Neuronal stem cell (in vitro differentiated cells): Measurements from ENCODE around the gene NDUFC1.
"Not testable (repeated sequence)": the region's sequence is repeated elsewhere in the genome, so short reads cannot be mapped to it uniquely, and the experiment has no call there.

Experiments
- DNase-seq: peaks from one replicate; pipeline ENCODE4 v3.0.0-alpha.2; 2013; ENCODE audit warnings: low spot score
- H2AFZ ChIP-seq: one replicate; pipeline ENCODE4 v1.6.1; 2013; ENCODE audit warnings: mild to moderate bottlenecking, low read length, inconsistent platforms
- H2AK5ac ChIP-seq: 2 replicates; pipeline ENCODE4 v1.6.1; 2013; ENCODE audit warnings: low read depth, mild to moderate bottlenecking, inconsistent platforms, low read length, moderate library complexity, mixed read lengths
- H2BK120ac ChIP-seq: 2 replicates; pipeline ENCODE4 v1.6.1; 2013; ENCODE audit warnings: low read depth, mild to moderate bottlenecking, inconsistent platforms, low read length, moderate library complexity, mixed read lengths
- H2BK12ac ChIP-seq: one replicate; pipeline ENCODE4 v1.6.1; 2013; ENCODE audit warnings: low read length, inconsistent platforms
- H2BK15ac ChIP-seq: 2 replicates; pipeline ENCODE4 v1.6.1; 2013; ENCODE audit warnings: mild to moderate bottlenecking, low read length, inconsistent platforms, mixed read lengths
- H2BK5ac ChIP-seq: one replicate; pipeline ENCODE4 v1.6.1; 2013; ENCODE audit warnings: inconsistent platforms, mild to moderate bottlenecking, low read length, moderate library complexity
- H3K14ac ChIP-seq: one replicate; pipeline ENCODE4 v1.6.1; 2013; ENCODE audit warnings: low read length, inconsistent platforms
- H3K18ac ChIP-seq: 2 replicates; pipeline ENCODE4 v1.6.1; 2013; ENCODE audit warnings: low read length, inconsistent platforms
- H3K23ac ChIP-seq: 2 replicates; pipeline ENCODE4 v1.6.1; 2013; ENCODE audit warnings: low read depth, mild to moderate bottlenecking, mixed read lengths, low read length, inconsistent platforms; ENCODE audit not compliant: poor library complexity
- H3K27ac ChIP-seq: replicated peaks from 3 replicates; pipeline ENCODE4 v1.5.1; 2013; ENCODE audit warnings: low read length, inconsistent platforms
- H3K27me3 ChIP-seq, 3 experiments: 2 replicates each; pipeline ENCODE4 v1.6.1; 2013; ENCODE audit warnings: low read length in 3 of 3, mild to moderate bottlenecking in 2 of 3, inconsistent platforms in 1 of 3, low read depth in 1 of 3, mixed read lengths in 1 of 3, moderate library complexity in 1 of 3; ENCODE audit not compliant: control insufficient read depth in 3 of 3, insufficient read depth in 3 of 3
- H3K36me3 ChIP-seq, 2 donors: replicated peaks in 1 of 2; 2 replicates each; pipeline ENCODE4 v1.6.1; 2013; ENCODE audit warnings: low read length in 2 of 2; ENCODE audit not compliant: control insufficient read depth in 2 of 2, insufficient read depth in 2 of 2
- H3K4ac ChIP-seq: 2 replicates; pipeline ENCODE4 v1.6.1; 2013; ENCODE audit warnings: inconsistent platforms, mild to moderate bottlenecking, low read length, moderate library complexity
- H3K4me1 ChIP-seq, 2 donors: 1 replicate in 1 of 2; 2 replicates in 1 of 2; pipeline ENCODE4 v1.6.1; 2013; ENCODE audit warnings: low read length in 2 of 2, low read depth in 1 of 2; ENCODE audit not compliant: control insufficient read depth in 2 of 2, insufficient read depth in 1 of 2
- H3K4me2 ChIP-seq: one replicate; pipeline ENCODE4 v1.6.1; 2013; ENCODE audit warnings: mild to moderate bottlenecking, low read length, inconsistent platforms; ENCODE audit not compliant: insufficient read depth, poor library complexity, severe bottlenecking
- H3K4me3 ChIP-seq, 2 donors: 2 replicates each; pipeline ENCODE4 v1.5.1; 2013; ENCODE audit warnings: low read length in 2 of 2, mild to moderate bottlenecking in 2 of 2, inconsistent platforms in 1 of 2, moderate library complexity in 1 of 2
- H3K79me1 ChIP-seq: one replicate; pipeline ENCODE4 v1.6.1; 2013; ENCODE audit warnings: low read depth, mild to moderate bottlenecking, inconsistent platforms, low read length, moderate library complexity
- H3K9ac ChIP-seq: one replicate; pipeline ENCODE4 v1.6.1; 2013; ENCODE audit warnings: mild to moderate bottlenecking, low read depth, low read length, inconsistent platforms; ENCODE audit not compliant: poor library complexity
- H3K9me3 ChIP-seq, 2 donors: replicated peaks in 1 of 2; 2 replicates each; pipeline versions ENCODE3 to v1.6.1; 2013; ENCODE audit warnings: low read length in 2 of 2, mild to moderate bottlenecking in 2 of 2, inconsistent platforms in 1 of 2, low read depth in 1 of 2, mixed read lengths in 1 of 2, moderate library complexity in 1 of 2; ENCODE audit not compliant: control insufficient read depth in 2 of 2, insufficient read depth in 1 of 2
- H4K8ac ChIP-seq: one replicate; pipeline ENCODE4 v1.6.1; 2013; ENCODE audit warnings: low read depth, mild to moderate bottlenecking, inconsistent platforms, low read length, moderate library complexity
- H4K91ac ChIP-seq: one replicate; pipeline ENCODE4 v1.6.1; 2013; ENCODE audit warnings: low read length, low read depth, mild to moderate bottlenecking, inconsistent platforms; ENCODE audit not compliant: poor library complexity
- WGBS, 2 donors: extraction: QIAGEN DNeasy Blood & Tissue Kit; methylation state at CpG; one replicate each; pipeline ENCODE4 v1.1.7; 2013; ENCODE audit warnings: missing lambda C conversion rate in 2 of 2, mixed read lengths in 1 of 2; ENCODE audit not compliant: insufficient read length in 2 of 2, insufficient replicate concordance in 1 of 2; ENCODE audit errors: extremely low coverage in 2 of 2; 5-methylcytosine and 5-hydroxymethylcytosine counted together

Gene NDUFC1

DNA sequence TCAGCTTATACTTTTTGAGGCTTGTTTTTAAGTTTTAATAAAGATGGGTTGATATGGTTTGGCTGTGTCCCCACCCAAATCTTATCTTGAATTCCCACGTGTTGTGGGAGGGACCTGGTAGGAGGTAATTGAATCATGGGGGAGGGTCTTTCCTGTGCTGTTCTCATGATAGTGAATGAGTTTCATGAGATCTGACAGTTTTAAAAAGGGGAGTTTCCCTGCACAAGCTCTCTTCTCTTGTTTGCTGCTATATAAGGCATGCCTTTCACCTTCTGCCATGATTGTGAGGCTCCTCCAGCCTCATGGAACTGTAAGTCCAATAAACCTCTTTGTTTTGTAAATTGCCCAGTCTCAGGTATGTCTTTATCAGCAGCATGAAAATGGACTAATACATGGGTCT lies 19.8 kb upstream of the NDUFC1 start:
- not testable (repeated sequence) for H2AK5ac ChIP-seq, DNase-seq, H3K79me1 ChIP-seq, H2BK15ac ChIP-seq, H2BK12ac ChIP-seq, H4K91ac ChIP-seq, H3K9ac ChIP-seq, H4K8ac ChIP-seq, H3K4ac ChIP-seq, H2BK120ac ChIP-seq, H3K18ac ChIP-seq, H3K27ac ChIP-seq, H2AFZ ChIP-seq, H2BK5ac ChIP-seq, H3K4me2 ChIP-seq, H3K27me3 ChIP-seq, H3K14ac ChIP-seq, H3K23ac ChIP-seq, H3K4me1 ChIP-seq, H3K4me3 ChIP-seq
- peaks cover 0 to 11% of the 10 kb centered on the region in 2 donors for H3K9me3 ChIP-seq
- H3K36me3 ChIP-seq, result peaks cover 0 to 18% of the 10 kb centered on the region in 2 donors
- WGBS, 2 donors, result no CpG with 5 or more reads among the region's 1 CpG

DNA sequence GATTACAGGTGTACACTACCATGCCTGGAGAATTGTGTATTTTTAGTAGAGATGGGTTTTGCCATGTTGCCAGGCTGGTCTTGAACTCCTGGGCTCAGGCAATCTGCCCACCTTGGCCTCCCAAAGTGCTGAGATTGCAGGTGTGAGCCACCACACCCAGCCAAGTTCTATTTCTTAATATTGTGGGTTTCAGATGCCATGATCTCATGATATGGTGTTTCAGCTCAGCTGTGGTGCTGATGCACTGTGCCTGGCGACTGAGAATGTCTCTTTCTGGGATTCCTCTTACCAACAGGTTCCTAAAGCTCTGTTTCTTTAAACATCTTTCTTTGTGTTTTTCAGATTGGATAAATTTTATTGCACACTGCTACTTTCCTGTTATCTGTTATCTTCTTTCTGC lies 17.3 kb upstream of the NDUFC1 start:
- Histone ChIP-seq H2BK120ac (no peak overlapping the region), H3K18ac (no peak overlapping the region), H4K91ac (no peak overlapping the region), H3K4ac (no peak overlapping the region), H3K9me3 (peaks cover 0 to 27% of the 10 kb centered on the region in 2 donors), H3K27ac (no peak overlapping the region), H3K36me3 (peaks cover 0 to 12% of the 10 kb centered on the region in 2 donors), H3K4me2 (no peak overlapping the region), H2AFZ (no peak overlapping the region), H2BK15ac (no peak overlapping the region), H2BK12ac (no peak overlapping the region), H3K14ac (no peak overlapping the region), H2AK5ac (no peak overlapping the region), H3K4me1 (peaks cover 0 to 1% of the 10 kb centered on the region in 2 donors), H3K9ac (no peak overlapping the region), H3K79me1 (peaks cover 11% of the 10 kb centered on the region), H3K23ac (no peak overlapping the region), H2BK5ac (no peak overlapping the region), H3K4me3 (no peak overlapping the region), H4K8ac (no peak overlapping the region), H3K27me3 (no peaks in the 10 kb centered on the region)
- DNase-seq, result no peak
- WGBS, 2 donors, result no CpG with 5 or more reads among the region's 1 CpG

DNA sequence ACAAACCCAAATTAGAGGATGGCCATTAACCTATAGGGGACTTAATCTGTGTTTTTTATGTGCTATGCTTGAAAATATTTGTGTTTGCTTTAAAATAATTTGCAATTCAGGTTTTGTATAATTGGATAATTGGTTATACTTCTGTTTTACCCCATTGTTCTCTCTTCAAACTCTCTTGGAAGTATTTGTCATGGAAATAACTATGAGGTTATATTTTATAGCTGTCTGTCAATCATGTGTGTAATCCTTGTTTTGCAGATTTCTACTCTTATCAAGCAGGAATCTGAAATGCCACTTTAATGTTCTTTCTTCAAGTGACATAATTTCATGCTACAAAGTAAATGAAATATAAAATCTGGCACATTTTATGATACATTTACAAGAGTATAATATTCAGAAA lies 15.4 kb upstream of the NDUFC1 start:
- H4K8ac ChIP-seq, result no peak overlapping the region
- no peak overlapping the region for H2BK15ac ChIP-seq
- no peak overlapping the region for H3K4me3 ChIP-seq
- H3K18ac ChIP-seq, result no peak overlapping the region
- H3K14ac ChIP-seq, result no peak overlapping the region
- no peak overlapping the region for H4K91ac ChIP-seq
- H3K4me1 ChIP-seq, result peaks cover 0 to 3% of the 10 kb centered on the region in 2 donors
- H2BK5ac ChIP-seq, result no peak overlapping the region
- H3K9ac ChIP-seq, result no peak overlapping the region
- H3K4ac ChIP-seq, result no peak overlapping the region
- no peak overlapping the region for H2BK120ac ChIP-seq
- H3K9me3 ChIP-seq, result peaks cover 0 to 27% of the 10 kb centered on the region in 2 donors
- no peak overlapping the region for H2AK5ac ChIP-seq
- DNase-seq, result no peak
- peaks cover 0 to 28% of the 10 kb centered on the region in 2 donors for H3K36me3 ChIP-seq
- no peak overlapping the region for H3K23ac ChIP-seq
- H2BK12ac ChIP-seq, result no peak overlapping the region
- H3K27me3 ChIP-seq, result no peaks in the 10 kb centered on the region
- H3K4me2 ChIP-seq, result no peak overlapping the region
- peaks cover 10% of the 10 kb centered on the region for H3K79me1 ChIP-seq
- H2AFZ ChIP-seq, result no peak overlapping the region
- no peak overlapping the region for H3K27ac ChIP-seq

DNA sequence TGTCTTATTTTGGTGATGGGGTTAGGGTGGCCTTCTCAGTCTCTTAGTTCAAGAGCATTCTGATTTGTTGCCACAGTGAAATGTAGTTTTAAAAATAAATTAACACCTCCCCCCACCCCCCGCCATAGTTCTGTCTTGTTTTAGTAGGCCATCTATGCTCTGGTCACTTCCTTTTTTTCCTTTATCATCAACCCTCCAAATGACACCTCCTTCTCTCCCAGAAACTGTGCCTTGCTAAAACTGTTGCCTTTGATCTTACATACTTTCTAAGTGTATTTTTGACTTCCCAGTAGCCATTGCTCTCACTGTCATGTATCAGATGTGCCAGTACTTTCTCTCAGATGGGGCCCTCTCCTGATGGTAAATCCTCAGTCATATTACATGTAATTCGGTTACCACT lies 14.5 kb upstream of the NDUFC1 start:
- no peak overlapping the region for H4K91ac ChIP-seq
- whole genome bisulfite sequencing, 2 donors, result no CpG with 5 or more reads among the region's 2 CpGs
- H2BK120ac ChIP-seq, result no peak overlapping the region
- H3K27me3 ChIP-seq, result no peaks in the 10 kb centered on the region
- no peak overlapping the region for H2AK5ac ChIP-seq
- H4K8ac ChIP-seq, result no peak overlapping the region
- H3K23ac ChIP-seq, result no peak overlapping the region
- no peak overlapping the region for H2BK12ac ChIP-seq
- H3K4ac ChIP-seq, result no peak overlapping the region
- peaks cover 0 to 3% of the 10 kb centered on the region in 2 donors for H3K4me1 ChIP-seq
- peaks cover 0 to 25% of the 10 kb centered on the region in 2 donors for H3K9me3 ChIP-seq
- H3K18ac ChIP-seq, result no peak overlapping the region
- peaks cover 10% of the 10 kb centered on the region for H3K79me1 ChIP-seq
- no peak overlapping the region for H2BK15ac ChIP-seq
- H3K4me3 ChIP-seq, result no peak overlapping the region
- no peak overlapping the region for H3K9ac ChIP-seq
- H3K14ac ChIP-seq, result no peak overlapping the region
- no peak for DNase-seq
- no peak overlapping the region for H3K4me2 ChIP-seq
- no peak overlapping the region for H2AFZ ChIP-seq
- H2BK5ac ChIP-seq, result no peak overlapping the region
- peaks cover 0 to 32% of the 10 kb centered on the region in 2 donors for H3K36me3 ChIP-seq
- no peak overlapping the region for H3K27ac ChIP-seq
